HuH-7 (cell line): Measurements from ENCODE around the gene GAL3ST3.
A peak's percentile ranks its signal among the peaks of the same experiment; 100 is the strongest.
"Not testable (repeated sequence)": the region's sequence is repeated elsewhere in the genome, so short reads cannot be mapped to it uniquely, and the experiment has no call there.

ENCODE experiments used
- DNase-seq: peaks from one replicate; pipeline ENCODE4 v3.0.0; 2011; ENCODE audit warnings: low spot score

The GAL3ST3 gene

GRCh38 chr11:66048547-66049323, at the start of gene GAL3ST3:
GAL3ST3 (minus strand) TSS chr11:66049161; CDS start chr11:66045415, 3,746 bp downstream.
- no peak for DNase-seq

DNA sequence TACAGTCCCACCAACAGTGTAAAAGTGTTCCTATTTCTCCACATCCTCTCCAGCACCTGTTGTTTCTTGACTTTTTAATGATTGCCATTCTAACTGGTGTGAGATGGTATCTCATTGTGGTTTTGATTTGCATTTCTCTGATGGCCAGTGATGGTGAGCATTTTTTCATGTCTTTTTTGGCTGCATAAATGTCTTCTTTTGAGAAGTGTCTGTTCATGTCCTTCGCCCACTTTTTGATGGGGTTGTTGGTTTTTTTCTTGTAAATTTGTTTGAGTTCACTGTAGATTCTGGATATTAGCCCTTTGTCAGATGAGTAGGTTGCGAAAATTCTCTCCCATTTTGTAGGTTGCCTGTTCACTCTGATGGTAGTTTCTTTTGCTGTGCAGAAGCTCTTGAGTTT, 43.2 kb upstream of the GAL3ST3 start:
- not testable (repeated sequence) for DNase-seq

DNA sequence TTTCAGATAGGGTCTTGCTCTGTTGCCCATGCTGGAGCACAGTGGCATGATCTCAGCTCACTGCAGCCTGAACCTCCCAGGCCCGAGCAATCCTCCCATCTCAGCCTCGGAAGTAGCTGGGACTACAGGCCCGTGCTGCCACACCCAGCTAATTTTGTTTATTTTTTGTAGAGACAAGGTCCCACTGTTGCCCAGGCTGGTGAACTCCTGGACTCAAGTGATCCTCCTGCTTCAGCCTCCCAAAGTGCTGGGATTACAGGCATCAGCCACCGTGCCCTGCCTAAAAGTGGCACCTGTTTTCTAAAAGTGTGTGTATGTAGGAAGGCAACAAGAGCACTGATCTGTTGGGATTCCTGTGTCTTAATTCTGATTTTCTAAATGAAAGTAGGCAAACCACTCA, 41.3 kb upstream of the GAL3ST3 start:
- DNase-seq = no peak

DNA sequence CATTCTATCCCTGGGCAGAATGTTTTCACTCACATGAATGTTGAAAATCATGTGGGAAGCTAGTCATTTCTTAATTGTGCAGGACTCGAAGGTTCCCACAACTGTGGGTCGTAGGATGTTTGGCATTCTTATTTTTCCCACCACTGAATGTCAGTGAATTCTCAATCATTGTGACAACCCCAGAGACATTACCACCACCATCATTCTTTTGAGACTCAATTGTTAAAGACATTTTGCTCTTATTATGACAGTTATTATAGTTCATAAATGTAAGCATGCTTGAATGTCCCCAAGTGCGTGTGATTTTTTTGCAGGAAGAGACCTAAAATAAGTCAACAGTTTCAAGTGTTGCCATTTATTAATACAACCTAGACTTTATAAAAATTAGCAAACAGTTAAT, 40.1 kb upstream of the GAL3ST3 start:
- no peak for DNase-seq

DNA sequence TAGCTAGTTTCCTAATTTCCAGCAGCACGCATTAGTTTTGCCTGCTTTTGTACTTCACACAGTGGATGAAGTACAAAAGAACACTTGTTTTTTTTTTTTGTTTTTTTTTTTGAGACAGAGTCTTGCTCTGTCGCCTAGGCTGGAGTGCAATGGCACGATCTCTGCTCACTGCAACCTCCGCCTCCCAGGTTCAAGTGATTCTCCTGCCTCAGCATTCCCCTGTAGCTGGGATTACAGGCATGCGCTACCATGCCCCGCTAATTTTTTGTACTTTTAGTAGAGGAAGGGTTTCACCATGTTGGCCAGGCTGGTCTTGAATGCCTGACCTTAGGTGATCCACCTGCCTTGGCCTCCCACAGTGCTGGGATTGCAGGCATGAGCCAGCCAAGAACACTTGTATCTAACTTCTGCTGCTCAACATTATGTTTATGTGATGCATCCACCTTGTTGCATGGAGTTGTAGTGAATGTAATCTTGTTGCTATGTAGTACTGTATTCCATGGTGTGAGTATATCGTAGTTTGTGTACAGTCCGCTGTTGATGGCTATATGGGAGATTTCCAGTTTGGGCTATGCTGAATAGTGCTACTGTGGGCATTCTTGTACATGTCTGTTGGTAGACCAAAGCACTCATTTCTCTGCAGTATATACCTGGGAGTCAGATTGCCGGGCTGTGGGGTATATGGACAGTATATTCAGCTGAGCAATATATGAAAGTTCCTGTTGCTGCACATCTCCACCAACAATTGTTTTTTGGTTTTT, 38.4 kb upstream of the GAL3ST3 start:
- no peak for DNase-seq

DNA sequence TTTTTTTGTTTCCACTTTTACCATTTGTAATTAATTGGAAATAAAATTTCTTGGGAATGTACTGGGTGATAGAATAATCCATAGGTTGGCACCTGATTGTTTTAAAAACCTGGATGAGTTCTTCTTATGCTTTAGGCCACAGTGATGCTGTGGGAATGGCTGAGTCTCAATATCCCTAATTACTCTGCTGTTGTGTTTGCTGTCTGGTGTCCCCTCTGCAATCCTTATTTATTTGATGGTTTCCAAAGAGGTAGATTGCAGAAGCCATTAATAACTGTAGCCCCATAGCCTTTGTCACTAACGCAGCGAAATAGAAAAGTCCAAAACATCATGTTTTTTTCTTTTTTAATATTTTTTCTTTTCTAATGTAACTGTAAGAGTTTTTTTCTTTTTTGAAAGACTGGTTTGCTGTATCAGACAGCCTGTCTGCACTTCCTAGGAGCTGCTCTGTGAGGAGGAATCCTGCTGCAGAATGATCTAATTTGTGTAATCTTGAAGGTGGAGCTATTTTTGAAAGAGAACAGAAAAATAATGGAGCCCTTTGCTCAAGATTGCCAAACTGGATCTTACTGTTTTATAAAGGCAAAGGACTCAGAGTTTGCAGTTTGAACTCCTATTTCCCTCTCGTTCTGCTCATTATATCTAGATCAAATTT, 36.0 kb upstream of the GAL3ST3 start:
- DNase-seq = no peak

- no peak for DNase-seq
Observed at GRCh38 chr11:66083767-66084166, 34.8 kb upstream of the GAL3ST3 start.

GRCh38 chr11:66082946-66083698, 34.2 kb upstream of the GAL3ST3 start:
- peak; percentile 82 for DNase-seq

- no peak for DNase-seq
Observed at GRCh38 chr11:66081505-66081904, 32.5 kb upstream of the GAL3ST3 start.

- no peak for DNase-seq
Observed at GRCh38 chr11:66080055-66080817, 31.3 kb upstream of the GAL3ST3 start.

- not testable (repeated sequence) for DNase-seq
Observed at GRCh38 chr11:66078949-66079348, 30.0 kb upstream of the GAL3ST3 start.

GRCh38 chr11:66077927-66078326, 29.0 kb upstream of the GAL3ST3 start:
- DNase-seq = no peak

DNA sequence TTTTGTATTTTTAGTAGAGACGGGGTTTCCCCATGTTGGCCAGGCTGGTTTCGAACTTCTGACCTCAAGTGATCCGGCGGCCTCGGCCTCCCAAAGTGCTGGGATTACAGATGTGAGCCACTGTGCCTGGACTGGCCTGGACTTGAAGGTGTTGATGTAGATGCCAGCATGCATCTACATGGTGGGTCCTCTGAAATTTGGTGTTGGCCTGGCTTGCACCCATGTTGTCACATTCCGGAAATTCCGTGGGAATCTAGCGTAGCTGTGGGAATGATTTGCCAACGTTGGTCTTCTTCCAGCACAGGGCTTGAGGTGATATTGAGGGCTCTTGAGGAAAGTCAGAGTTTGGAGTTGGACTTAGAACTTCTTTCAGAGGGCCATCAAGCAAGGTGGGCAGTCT, 27.6 kb upstream of the GAL3ST3 start:
- DNase-seq = no peak

- DNase-seq = no peak
Observed at GRCh38 chr11:66075273-66075672, 26.3 kb upstream of the GAL3ST3 start.

GRCh38 chr11:66073669-66074068, 24.7 kb upstream of the GAL3ST3 start:
- no peak for DNase-seq

GRCh38 chr11:66072518-66072917, 23.6 kb upstream of the GAL3ST3 start:
- no peak for DNase-seq

- DNase-seq = no peak
Observed at GRCh38 chr11:66072081-66072480, 23.1 kb upstream of the GAL3ST3 start.

DNA sequence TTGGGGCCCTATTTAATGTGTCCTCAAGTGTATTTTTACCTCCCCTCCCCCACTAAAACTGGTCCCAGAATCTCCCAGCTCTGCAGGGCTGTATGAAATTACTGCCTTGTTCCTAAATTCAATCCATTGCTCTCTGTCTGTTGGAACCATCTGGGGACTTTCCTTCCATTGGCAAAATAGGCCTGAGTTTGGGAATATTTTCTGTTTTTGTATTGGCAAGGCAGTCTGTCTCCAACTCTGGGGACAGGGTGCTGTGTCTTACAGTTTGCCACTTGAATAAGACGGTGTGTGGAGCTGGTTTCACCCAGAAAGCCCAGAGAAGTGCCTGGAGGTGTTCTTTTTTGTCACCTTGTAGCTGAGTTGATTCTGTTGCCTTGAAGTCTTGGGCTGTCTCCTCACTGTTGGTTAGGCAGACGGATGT, 22.4 kb upstream of the GAL3ST3 start:
- DNase-seq = no peak

- DNase-seq = no peak
Observed at GRCh38 chr11:66070604-66071380, 21.8 kb upstream of the GAL3ST3 start.
